Small intestine (tissue), 7 donors: ENCODE data around the gene PHF19. TPM values are rescaled to one million over a fixed set of nuclear protein-coding genes. Genes with fewer than 3 reads are reported as not detected.

ENCODE experiments used
- DNase-seq, 2 donors: peaks; one replicate each; pipeline versions ENCODE4 v3.0.0 to v3.0.0-alpha.2; 2013
- FAIRE-seq: peaks from 2 replicates; lab custom pipeline; 2012; peaks lifted over from hg19 to GRCh38; lab: Jason Lieb, UNC
- H3K27ac ChIP-seq, 3 donors: one replicate each; pipeline ENCODE4 v1.5.1; 2013; ENCODE audit warnings: low read length in 2 of 3, mild to moderate bottlenecking in 2 of 3, control low read depth in 1 of 3, inconsistent platforms in 1 of 3, low read depth in 1 of 3, moderate library complexity in 1 of 3
- H3K27me3 ChIP-seq, 3 donors: one replicate each; pipeline ENCODE4 v1.6.1; 2013; ENCODE audit warnings: low read length in 3 of 3, inconsistent platforms in 1 of 3; ENCODE audit not compliant: control insufficient read depth in 3 of 3, insufficient read depth in 3 of 3
- H3K36me3 ChIP-seq, 3 donors: one replicate each; pipeline ENCODE4 v1.6.1; 2013; ENCODE audit warnings: low read length in 3 of 3, inconsistent platforms in 1 of 3, low read depth in 1 of 3, mild to moderate bottlenecking in 1 of 3, moderate library complexity in 1 of 3; ENCODE audit not compliant: control insufficient read depth in 3 of 3, insufficient read depth in 2 of 3
- H3K4me1 ChIP-seq, 3 donors: one replicate each; pipeline ENCODE4 v1.6.1; 2013; ENCODE audit warnings: low read length in 2 of 3, inconsistent platforms in 1 of 3, low read depth in 1 of 3, mild to moderate bottlenecking in 1 of 3, moderate library complexity in 1 of 3; ENCODE audit not compliant: control insufficient read depth in 3 of 3, insufficient read depth in 2 of 3
- H3K4me3 ChIP-seq, 3 donors: one replicate each; pipeline ENCODE4 v1.5.1; 2013; ENCODE audit warnings: low read length in 3 of 3, control low read depth in 1 of 3, inconsistent platforms in 1 of 3, low read depth in 1 of 3, mild to moderate bottlenecking in 1 of 3, moderate library complexity in 1 of 3
- H3K9me3 ChIP-seq, 2 donors: one replicate each; pipeline ENCODE4 v1.6.1; 2013; ENCODE audit warnings: low read depth in 1 of 2, low read length in 1 of 2; ENCODE audit not compliant: control insufficient read depth in 2 of 2, insufficient read depth in 1 of 2
- WGBS, 3 donors: extraction: QIAGEN DNeasy Blood & Tissue Kit; methylation state at CpG; one replicate each; pipeline ENCODE4 v1.1.7; 2013; 5-methylcytosine and 5-hydroxymethylcytosine counted together
- polyA plus RNA-seq, 4 donors: library from polyadenylated mRNA; stranded (reverse) in 3 of 4; unstranded in 1 of 4; fragments of 200-250 nt in 3 of 4; fragments of 120-200 nt in 1 of 4; gene quantifications; one replicate each; pipeline versions ENCODE4 v1.2.1 to v1.2.3, GENCODE V29; 2013
- donor health status: healthy with polysubstance abuse.
- donor health status: control.
- donor health status: control.
- donor health status: Bipolar disorder and iron deficiency.
- donor health status: healthy.

Gene PHF19
- polyA plus RNA-seq, 4 donors, result 2.0 to 35.7 (median 17.8) TPM

DNA sequence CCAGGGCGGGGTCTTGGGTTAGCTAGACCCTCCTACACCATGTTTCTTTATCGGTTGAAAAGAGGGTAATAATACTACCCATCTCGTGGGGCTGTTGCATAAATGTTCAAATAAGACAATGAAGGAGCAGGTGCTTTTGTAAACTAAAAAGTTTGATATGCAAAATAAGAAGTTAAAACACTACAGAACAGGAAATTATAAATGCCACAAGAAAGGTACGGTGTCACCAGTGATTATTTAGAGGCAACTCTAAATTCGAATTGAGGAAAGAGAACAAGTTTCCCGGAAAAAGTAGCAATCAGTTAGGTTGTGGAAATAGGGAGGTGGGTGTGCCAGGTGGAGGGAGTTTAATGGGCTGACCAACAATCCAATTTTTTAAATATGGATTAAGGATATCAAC is 2.5 kb upstream of the PHF19 start:
- Histone ChIP-seq H3K9me3 (no peaks in the 10 kb centered on the region), H3K27me3 (no peaks in the 10 kb centered on the region), H3K36me3 (peaks cover 0 to 1% (median 0%) of the 10 kb centered on the region in 3 donors), H3K4me1 (peaks cover 2 to 35% (median 5%) of the 10 kb centered on the region in 3 donors), H3K27ac (no peak overlapping the region), H3K4me3 (no peak overlapping the region)
- 59 to 72% (median 70%) methylated on average over 6 of the region's 6 CpGs for WGBS, 3 donors
- FAIRE-seq (no peak), DNase-seq (no peak)

DNA sequence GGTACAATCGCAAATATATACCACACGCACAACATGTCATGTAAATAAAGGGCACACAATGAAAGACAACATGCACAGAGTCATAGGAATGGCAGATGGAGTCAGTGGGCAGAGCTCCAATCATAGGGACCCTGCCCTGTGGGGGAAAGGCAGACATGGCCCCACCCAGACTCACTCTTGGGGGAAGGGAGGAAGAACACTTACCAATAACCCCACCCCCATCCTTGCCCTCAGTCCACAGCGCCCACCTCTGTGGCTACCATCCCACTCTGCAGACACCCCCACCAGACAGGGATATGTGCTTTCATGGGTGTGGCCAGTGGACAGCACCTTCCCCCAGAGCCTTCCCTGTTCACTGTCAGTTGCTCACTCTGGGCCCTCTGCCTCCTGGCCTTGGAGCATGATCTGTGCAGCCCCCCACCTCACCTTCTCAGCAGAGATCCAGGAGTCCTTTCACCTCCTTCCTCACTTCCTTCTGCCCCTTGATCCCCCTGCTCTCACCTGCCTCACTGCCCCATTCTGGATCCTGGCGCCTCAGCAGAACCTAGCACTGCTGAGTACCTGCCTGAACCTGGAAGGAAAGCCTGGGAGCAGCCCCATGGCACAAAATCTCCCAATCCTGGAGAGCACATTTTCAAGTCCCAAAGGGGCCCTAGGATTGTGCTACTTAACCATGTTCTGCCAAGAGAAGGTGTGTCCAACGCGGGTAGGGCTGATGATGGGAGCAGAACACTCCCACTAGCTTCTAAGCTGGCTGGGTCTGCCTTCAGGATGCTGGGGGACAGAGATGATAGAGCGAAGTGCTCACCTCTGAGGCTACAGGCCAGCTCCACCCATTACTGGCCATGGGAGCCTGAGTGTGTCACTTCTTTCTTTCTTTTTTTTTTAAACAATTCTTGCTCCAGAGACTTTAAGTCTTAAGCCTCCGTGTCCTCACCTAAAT is 1.5 kb upstream of the PHF19 start:
- peak overlapping the region in 1 of 3 donors; percentile 71 for H3K4me3 ChIP-seq
- FAIRE-seq (no peak), DNase-seq (peak in 1 of 2 donors; percentile 51)
- H3K36me3 ChIP-seq, result peaks cover 0 to 11% (median 0%) of the 10 kb centered on the region in 3 donors
- WGBS, 3 donors, result 51 to 73% (median 58%) methylated on average over 8 of the region's 8 CpGs
- H3K9me3 ChIP-seq, result no peaks in the 10 kb centered on the region
- H3K4me1 ChIP-seq, result peaks cover 2 to 44% (median 5%) of the 10 kb centered on the region in 3 donors
- no peaks in the 10 kb centered on the region for H3K27me3 ChIP-seq
- H3K27ac ChIP-seq, result peak overlapping the region; percentile 12 to 97 (median 72)

DNA sequence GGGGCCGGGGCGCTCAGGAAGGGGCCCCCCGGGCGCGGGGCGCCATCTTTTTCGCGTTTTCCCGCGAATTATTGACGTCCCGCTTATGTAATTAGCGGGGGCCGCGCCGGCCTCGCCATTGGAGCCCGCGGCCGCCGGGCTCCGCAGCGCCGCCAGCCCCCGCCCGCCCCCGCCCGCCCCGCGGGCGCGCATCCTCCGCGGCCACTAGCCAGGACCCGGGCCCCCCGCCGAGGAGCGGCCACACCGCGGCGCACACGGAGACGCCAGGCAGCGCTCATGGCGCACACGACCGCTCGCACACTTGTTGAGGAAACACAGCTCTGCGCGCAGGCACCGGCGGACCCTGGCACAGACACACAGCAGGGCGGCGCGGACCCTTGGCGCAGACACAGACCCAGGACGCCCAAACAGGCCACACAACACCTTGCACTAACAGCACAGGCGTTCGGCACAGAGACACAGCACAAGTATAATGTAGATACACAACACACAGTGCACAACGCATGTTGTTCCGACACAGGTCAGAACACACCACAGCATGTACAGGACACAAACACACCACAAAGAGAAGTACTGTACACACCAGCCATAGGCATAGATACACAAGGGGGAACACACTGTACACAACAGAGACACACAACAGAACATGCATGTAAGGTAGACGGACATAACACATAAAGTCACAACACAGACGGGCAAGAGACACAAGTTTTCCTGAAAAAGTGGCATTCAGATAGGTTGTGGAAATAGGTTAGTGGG is 467 bp upstream of the PHF19 start:
- DNase-seq (peak; percentile 50 to 78), FAIRE-seq (no peak)

DNA sequence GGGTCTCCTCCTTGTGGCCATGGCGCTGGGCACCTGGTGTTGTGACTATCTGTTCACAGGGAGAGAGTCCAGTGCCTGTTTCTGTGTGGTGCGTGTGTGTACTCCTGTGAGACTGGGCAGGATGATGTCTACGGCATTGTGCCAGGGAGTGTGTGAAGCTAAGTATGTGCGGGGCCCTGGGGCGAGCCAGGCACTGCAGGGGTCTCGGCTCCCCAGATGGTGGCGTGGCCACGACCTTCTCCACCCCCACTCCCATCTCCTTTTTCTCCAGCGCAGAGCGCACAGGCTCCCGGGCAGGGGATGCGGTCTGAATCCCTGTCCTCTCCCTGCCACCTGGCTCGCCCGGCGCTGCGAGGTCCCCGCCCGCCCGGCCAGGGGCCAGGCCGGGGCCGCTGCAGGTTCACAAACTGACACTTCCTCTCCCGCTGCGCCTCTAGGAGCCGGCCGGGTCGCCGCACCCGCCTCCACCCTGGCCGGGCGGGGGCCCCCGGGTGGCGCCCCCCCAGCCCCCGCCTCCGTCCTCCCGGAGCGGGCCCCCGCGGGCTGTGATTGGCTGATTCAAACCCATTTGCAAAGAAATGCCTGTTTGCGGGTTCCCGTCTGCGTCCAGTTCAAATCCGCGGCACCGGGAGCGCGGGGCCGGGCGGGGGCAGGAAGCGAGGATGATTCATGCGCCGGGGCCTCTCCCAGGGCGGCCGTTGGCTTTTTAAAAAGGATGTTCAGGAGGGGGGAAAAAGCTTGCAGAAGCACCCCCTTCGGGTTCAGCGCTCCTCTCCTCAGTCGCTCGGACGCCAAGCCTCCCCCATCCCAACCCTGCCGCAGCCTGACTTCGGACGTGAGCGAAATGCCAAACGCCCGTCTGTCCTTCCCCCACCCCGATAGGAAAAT is 790 bp downstream of the PHF19 start:
- Histone ChIP-seq H3K27ac (peak overlapping the region; percentile 78 to 97 (median 95)), H3K4me1 (peaks cover 2 to 54% (median 5%) of the 10 kb centered on the region in 3 donors), H3K9me3 (no peaks in the 10 kb centered on the region), H3K4me3 (peak overlapping the region; percentile 46 to 71 (median 62)), H3K36me3 (peaks cover 0 to 24% (median 0%) of the 10 kb centered on the region in 3 donors), H3K27me3 (no peaks in the 10 kb centered on the region)
- 1 to 2% (median 1%) methylated on average over 50 to 65 of the region's 65 CpGs for WGBS, 3 donors
- FAIRE-seq, result no peak
- DNase-seq, result peak; percentile 77 to 94

More for the DNA sequence above, 467 bp upstream of the PHF19 start:
- H3K4me3 ChIP-seq, result peak overlapping the region; percentile 46 to 71 (median 62)
- H3K27ac ChIP-seq, result peak overlapping the region; percentile 72 to 97 (median 73)
- 2 to 4% (median 2%) methylated on average over 22 to 63 of the region's 63 CpGs for WGBS, 3 donors
- peaks cover 0 to 14% (median 0%) of the 10 kb centered on the region in 3 donors for H3K36me3 ChIP-seq
- no peaks in the 10 kb centered on the region for H3K9me3 ChIP-seq
- H3K4me1 ChIP-seq, result peaks cover 2 to 48% (median 5%) of the 10 kb centered on the region in 3 donors
- no peaks in the 10 kb centered on the region for H3K27me3 ChIP-seq

DNA sequence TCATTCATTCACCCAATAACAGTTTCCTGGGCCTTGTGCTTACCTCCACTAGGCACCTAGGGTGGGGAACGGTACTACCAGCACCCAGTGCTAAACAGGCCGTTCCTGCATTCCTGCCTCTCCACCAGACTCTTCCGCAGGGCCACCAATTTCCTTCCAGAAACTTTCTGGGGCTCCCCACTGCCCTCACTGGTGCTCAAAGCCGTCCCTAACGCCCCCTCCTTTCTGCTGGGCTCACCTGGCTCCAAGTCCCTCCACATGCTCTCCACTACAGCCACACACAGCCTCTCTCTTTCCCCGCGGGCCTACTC is 1.4 kb downstream of the PHF19 start:
- WGBS, 3 donors, result 28 to 44% (median 38%) methylated on average over 7 of the region's 7 CpGs
- DNase-seq (no peak), FAIRE-seq (no peak)
- Histone ChIP-seq H3K4me1 (peaks cover 2 to 54% (median 5%) of the 10 kb centered on the region in 3 donors), H3K9me3 (no peaks in the 10 kb centered on the region), H3K4me3 (peak overlapping the region in 2 of 3 donors; percentile 39 to 62), H3K36me3 (peaks cover 0 to 28% (median 0%) of the 10 kb centered on the region in 3 donors), H3K27ac (peak overlapping the region; percentile 78 to 95 (median 84)), H3K27me3 (no peaks in the 10 kb centered on the region)

DNA sequence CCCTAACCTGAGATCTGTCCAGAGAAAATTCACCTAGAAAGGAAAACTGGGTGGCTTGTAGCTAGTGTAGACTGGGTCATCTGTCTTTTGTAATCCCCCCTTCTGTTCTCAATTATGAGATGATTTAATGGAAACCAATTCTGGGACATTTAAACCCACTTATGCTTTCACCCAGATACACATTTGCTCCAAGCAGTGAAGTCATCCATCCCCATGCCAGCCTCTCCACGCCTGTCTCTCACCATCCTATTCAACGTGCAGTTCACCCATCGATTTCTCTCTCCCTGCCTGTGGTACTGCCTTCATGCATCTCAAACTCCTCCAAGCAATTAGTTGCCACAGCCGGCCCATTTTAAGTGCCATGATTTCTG is 1.8 kb downstream of the PHF19 start:
- peaks cover 0 to 31% (median 0%) of the 10 kb centered on the region in 3 donors for H3K36me3 ChIP-seq
- FAIRE-seq (no peak), DNase-seq (peak in 1 of 2 donors; percentile 36)
- no peaks in the 10 kb centered on the region for H3K27me3 ChIP-seq
- WGBS, 3 donors, result 50 to 67% (median 59%) methylated on average over 4 of the region's 4 CpGs
- H3K27ac ChIP-seq, result peak overlapping the region; percentile 78 to 95 (median 84)
- H3K4me3 ChIP-seq, result no peak overlapping the region
- H3K4me1 ChIP-seq, result peaks cover 2 to 54% (median 5%) of the 10 kb centered on the region in 3 donors
- H3K9me3 ChIP-seq, result no peaks in the 10 kb centered on the region

DNA sequence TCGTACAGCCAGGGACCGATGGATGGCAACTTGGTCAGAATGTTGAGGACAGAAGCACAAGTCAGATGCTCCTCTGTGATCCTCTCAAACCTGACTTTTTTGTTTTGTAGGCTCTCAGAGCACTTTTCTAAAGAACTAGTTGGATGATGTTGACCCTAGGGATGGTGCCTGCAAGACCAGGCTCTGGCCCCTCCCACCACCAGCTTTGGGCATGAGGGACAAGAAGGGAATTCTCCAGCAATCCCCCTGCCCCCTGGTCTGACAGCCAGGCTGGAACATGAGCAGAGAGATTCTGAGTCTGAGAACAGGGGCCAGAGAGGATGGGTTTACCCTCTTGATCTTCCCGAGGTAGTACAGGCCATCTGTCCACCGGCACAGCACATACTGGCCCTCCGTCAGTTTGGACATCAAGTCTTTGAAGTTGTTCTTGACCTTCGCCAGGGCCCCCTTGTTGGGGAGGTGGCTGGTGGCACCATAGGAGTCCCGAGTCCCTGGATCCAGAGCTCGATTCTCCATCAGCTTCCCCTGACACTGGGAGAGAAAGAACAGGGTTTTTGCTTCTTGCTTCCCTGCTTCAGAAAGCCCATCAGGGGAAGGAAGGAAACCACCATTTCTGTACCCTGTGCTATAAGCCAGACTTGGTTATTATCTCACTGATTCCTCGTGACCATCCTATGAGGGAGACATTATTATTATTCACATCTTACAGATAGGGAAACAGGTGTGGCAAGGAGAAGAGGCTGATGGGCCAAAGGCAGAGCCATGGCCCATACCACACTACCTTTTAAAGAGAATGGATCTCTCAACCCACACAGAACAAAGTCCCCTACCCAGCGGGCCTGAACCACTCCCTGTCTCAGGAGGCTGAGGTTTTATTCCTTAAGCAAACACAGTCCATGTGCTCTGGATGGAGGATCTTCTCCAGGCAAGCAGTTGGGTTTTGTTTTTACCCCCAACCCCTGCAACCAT is 2.5 kb downstream of the PHF19 start:
- Histone ChIP-seq H3K27me3 (no peaks in the 10 kb centered on the region), H3K27ac (peak overlapping the region in 2 of 3 donors; percentile 37 to 84), H3K4me3 (no peak overlapping the region), H3K4me1 (peaks cover 2 to 56% (median 5%) of the 10 kb centered on the region in 3 donors), H3K36me3 (peaks cover 0 to 38% (median 0%) of the 10 kb centered on the region in 3 donors), H3K9me3 (no peaks in the 10 kb centered on the region)
- DNase-seq (peak; percentile 60 to 78), FAIRE-seq (no peak)
- WGBS, 3 donors, result 80 to 86% (median 84%) methylated on average over 10 of the region's 10 CpGs
